ENCODE data around the gene RBP7.

- TF ChIP-seq EP300 (IDR thresholded peaks at IDR 0.05) (no peak), CTCF (IDR thresholded peaks at IDR 0.05) (no peak), POLR2A (IDR thresholded peaks at IDR 0.05) (no peak), POLR2AphosphoS5 (IDR thresholded peaks at IDR 0.05) (no peak)
These were observed 60.8 kb downstream of the RBP7 start for GRCh38 chr1:10057796-10058195.
